ENCODE results near the gene RMC1. TPM values are rescaled to one million over a fixed set of nuclear protein-coding genes. Genes with fewer than 3 reads are reported as not detected.
"Not testable (repeated sequence)": the region's sequence is repeated elsewhere in the genome, so short reads cannot be mapped to it uniquely, and the experiment has no call there.

The RMC1 gene
- total and polyA plus RNA-seq, 12 donors: 12.4 to 29.6 (median 15.7) TPM

DNA sequence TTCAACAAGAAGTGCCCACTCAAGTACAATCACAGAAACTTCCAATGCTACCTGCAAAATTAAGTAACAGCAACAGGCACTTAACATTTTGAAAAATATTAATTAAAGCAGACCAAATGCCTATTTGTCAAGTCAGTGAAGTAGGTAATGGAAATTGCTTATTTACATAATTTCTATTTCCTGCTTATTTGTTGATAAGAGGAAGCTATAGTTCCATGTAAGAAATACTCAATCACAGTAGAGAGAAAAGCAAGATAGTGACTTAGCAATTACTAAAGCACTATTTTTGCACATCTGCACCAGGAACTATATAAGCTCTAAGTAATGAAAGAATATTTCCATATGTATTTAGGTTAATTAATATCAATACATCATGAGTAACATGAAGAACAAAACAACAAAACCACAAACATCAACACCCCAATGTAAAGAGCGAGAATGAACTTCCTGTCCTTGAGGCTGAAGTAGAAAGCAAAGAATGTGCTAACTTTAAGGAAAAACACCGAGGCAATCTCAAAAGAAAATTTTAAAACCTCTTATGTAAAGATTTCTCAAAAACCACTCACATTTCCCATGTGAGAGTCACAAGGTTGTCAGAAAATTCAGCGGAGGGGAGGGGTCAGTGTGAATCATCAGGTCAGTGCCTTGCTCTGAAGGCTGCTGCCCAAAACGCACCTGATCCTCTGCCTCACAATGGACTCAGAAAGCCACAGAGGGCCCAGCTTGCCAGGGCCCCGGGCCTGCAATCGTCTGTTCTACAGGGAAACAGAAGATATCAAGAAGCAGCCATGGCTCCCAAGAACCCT is 70.5 kb downstream of the RMC1 start:
- WGBS, 2 donors: 58 to 67% methylated on average over 6 of the region's 6 CpGs
- Histone ChIP-seq H3K27me3 (no peaks in the 10 kb centered on the region), H3K27ac (peak overlapping the region in 7 of 10 donors; percentile 9 to 85 (median 39)), H3K36me3 (peaks cover 0 to 64% (median 8%) of the 10 kb centered on the region in 9 donors), H3K4me1 (peaks cover 0 to 47% (median 36%) of the 10 kb centered on the region in 9 donors), H3K4me3 (no peak overlapping the region), H3K9me3 (no peaks in the 10 kb centered on the region)
- intact Hi-C loops (cut with DNase I): no loop called here
- TF ChIP-seq, protein P1, sequence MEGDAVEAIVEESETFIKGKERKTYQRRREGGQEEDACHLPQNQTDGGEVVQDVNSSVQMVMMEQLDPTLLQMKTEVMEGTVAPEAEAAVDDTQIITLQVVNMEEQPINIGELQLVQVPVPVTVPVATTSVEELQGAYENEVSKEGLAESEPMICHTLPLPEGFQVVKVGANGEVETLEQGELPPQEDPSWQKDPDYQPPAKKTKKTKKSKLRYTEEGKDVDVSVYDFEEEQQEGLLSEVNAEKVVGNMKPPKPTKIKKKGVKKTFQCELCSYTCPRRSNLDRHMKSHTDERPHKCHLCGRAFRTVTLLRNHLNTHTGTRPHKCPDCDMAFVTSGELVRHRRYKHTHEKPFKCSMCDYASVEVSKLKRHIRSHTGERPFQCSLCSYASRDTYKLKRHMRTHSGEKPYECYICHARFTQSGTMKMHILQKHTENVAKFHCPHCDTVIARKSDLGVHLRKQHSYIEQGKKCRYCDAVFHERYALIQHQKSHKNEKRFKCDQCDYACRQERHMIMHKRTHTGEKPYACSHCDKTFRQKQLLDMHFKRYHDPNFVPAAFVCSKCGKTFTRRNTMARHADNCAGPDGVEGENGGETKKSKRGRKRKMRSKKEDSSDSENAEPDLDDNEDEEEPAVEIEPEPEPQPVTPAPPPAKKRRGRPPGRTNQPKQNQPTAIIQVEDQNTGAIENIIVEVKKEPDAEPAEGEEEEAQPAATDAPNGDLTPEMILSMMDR (IDR thresholded peaks at IDR 0.05): no peak
- DNase-seq: no peak
- peak in 1 of 8 donors; percentile 18 for ATAC-seq

DNA sequence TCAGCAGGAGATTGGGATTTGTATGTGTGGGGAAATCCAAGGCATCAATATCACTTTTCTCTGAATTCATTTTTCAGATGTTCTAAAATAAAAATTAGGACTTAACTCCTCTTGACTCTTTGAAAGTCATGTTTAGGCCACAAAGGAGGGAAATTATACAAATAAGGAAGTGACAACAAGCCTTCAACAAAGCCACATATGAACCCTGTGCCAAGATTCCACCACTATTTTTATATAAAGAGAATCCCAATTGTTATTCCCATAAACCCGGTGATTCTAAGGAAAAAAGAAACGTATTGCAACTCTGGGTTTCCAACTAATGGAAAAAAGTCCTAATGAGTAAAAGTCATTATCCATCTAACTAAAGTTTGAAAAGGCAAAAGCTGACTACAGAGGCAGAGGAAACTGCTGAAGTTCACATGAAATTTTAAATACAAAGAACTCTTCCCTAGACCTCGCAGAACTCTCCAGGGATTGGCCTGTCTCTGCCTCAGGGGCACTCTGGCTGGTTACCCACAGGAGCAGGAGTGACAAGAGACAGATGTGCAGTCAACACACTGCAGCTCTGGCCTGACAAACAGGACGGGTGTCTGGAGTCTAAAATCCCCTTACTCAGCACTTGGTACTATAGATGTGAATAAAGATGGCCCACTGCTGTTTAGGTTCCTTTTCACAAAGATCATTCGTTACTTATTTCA is 71.4 kb downstream of the RMC1 start:
- Histone ChIP-seq H3K4me3 (no peak overlapping the region), H3K4me1 (peaks cover 0 to 56% (median 36%) of the 10 kb centered on the region in 9 donors), H3K27me3 (no peaks in the 10 kb centered on the region), H3K9me3 (no peaks in the 10 kb centered on the region), H3K27ac (peak overlapping the region in 7 of 10 donors; percentile 9 to 85 (median 39)), H3K36me3 (peaks cover 0 to 55% (median 6%) of the 10 kb centered on the region in 9 donors)
- DNase-seq (no peak), ATAC-seq (peak in 5 of 8 donors; percentile 33 to 57 (median 41))
- TF ChIP-seq, protein P1 (IDR thresholded peaks at IDR 0.05): no peak
- 45 to 50% methylated on average over 5 of the region's 5 CpGs for WGBS, 2 donors
- intact Hi-C loops (cut with DNase I): no loop called here

DNA sequence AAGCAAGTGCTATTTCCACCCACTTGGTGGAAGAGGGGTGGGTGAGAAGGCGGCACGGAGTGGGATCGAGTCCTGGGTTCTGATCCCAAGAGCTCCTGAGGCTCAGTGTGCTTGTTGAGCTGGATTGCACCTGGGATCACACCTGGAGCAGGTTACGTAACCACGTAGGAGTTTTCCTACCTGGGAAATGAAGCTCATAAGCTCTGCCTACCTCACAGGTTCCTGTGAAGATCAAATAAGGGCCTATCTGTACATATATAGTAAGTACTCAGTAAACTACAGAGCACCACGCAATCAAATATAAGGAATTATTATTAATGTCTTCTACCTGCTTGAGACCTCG is 72.0 kb downstream of the RMC1 start:
- TF ChIP-seq, protein P1 (IDR thresholded peaks at IDR 0.05): no peak
- Histone ChIP-seq H3K9me3 (no peaks in the 10 kb centered on the region), H3K4me3 (no peak overlapping the region), H3K27me3 (no peaks in the 10 kb centered on the region), H3K27ac (peak overlapping the region in 3 of 10 donors; percentile 54 to 85 (median 64)), H3K4me1 (peaks cover 0 to 57% (median 36%) of the 10 kb centered on the region in 9 donors), H3K36me3 (peaks cover 0 to 50% (median 6%) of the 10 kb centered on the region in 9 donors)
- DNase-seq (no peak), ATAC-seq (peak in 1 of 8 donors; percentile 18)
- 96% methylated on average over 7 of the region's 7 CpGs for WGBS, 2 donors
- intact Hi-C loops (cut with DNase I): no loop called here

DNA sequence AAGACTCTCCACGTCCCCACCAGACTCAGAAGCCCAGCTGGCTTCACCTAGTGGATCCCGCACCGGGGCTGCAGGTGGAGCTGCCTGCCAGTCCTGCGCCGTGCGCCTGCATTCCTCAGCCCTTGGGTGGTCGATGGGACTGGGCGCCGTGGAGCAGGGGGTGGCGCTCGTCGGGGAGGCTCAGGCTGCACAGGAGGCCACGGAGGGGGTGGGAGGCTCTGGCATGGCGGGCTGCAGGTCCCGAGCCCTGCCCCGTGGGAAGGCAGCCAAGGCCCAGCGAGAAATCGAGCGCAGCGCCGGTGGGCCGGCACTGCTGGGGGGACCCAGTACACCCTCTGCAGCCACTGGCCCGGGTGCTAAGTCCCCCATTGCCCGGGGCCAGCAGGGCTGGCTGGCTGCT is 74.2 kb downstream of the RMC1 start:
- Histone ChIP-seq H3K36me3 (peaks cover 0 to 39% (median 0%) of the 10 kb centered on the region in 9 donors), H3K4me1 (peaks cover 0 to 70% (median 29%) of the 10 kb centered on the region in 9 donors)
- H3K27ac ChIP-seq; intact Hi-C loops (cut with DNase I); ATAC-seq; DNase-seq; H3K27me3 ChIP-seq; H3K4me3 ChIP-seq; H3K9me3 ChIP-seq: not testable (repeated sequence)
- 97 to 98% methylated on average over 20 to 23 of the region's 24 CpGs for WGBS, 2 donors

Measured in heart right ventricle (tissue), 16 donors.